Ecto neural progenitor cell (in vitro differentiated cells): Measurements from ENCODE around the gene HDAC2.

Experiments used
- DNase-seq: peaks from one replicate; pipeline ENCODE4 v3.0.0-alpha.2; 2018; ENCODE audit warnings: low spot score

The HDAC2 gene

GRCh38 chr6:113909224-113909856, 61.6 kb downstream of the HDAC2 start:
- no peak for DNase-seq

DNA sequence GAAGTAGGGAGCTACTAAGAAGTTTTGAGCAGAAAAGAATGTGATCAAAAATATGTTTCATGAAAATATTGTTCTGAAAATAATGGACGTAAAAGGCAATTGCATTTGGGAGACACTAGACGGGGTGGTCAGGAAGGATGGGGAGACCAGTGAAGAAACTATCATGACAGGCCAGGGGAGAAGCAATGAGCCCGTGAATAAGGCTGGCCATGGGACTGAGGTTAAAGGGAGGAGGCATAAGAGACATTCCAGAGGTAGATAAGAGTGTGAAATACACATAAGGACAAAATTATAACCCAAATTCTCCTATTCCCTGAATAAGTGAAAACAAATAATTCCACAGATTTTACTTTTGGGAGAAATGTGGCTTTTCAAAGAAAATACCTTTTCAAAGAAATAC, 62.1 kb downstream of the HDAC2 start:
- no peak for DNase-seq

- DNase-seq, result no peak
These were observed 63.7 kb downstream of the HDAC2 start for GRCh38 chr6:113907102-113907815.

- DNase-seq, result no peak
These were observed 67.2 kb downstream of the HDAC2 start for GRCh38 chr6:113903666-113904330.

- no peak for DNase-seq
These were observed 69.5 kb downstream of the HDAC2 start for GRCh38 chr6:113901482-113901881.

- no peak for DNase-seq
These were observed 76.0 kb downstream of the HDAC2 start for GRCh38 chr6:113894712-113895674.

DNA sequence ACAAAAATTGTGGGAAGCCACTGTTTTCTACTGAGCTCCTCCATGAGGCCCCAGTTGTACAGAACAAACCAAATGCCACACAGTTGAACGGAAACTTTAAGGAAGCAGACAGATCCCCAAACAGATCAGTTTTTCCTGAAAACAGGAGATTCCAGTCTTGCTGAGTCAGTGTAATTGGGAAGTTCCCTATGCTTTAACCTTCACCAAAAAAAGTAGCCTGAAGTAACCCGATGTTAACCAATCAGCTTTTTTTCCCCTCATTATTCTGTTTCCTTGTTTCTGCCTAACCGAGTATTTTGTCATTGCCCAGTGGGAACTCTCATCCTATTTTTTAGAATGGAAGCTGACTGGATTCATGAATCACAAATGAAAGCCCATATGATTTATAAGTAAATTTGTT, 77.1 kb downstream of the HDAC2 start:
- no peak for DNase-seq

GRCh38 chr6:113893451-113893850, 77.5 kb downstream of the HDAC2 start:
- no peak for DNase-seq

DNA sequence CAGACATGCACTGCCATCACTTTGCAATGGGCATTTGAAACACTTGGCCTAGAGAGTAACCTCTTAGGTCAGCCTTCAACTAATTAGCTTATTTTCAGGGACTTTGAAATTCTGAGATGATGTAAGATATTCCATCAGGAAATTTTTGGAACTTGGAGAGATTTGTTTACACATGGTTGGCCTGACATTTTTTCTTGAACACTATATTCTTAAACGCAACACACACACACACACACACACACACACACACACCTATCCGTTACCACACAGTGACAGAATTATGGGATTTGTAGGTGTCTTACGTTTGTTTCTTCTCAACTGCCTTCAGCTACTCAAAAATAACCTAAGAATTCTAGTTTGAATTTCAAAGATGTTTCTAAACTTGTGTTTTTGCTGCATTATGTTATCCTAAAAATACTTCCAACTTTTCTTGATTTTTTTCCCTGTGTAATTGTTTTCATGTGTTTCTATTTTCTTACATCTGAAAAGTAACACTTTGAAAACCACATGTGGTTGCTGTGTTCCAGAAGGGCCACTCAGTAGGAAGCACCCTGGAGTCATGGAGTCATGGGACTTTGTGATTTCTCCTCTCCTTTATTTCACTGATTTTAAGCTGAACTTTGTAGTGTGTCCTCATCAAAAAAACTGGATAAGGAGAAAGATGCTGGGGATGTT, 81.9 kb downstream of the HDAC2 start:
- no peak for DNase-seq

GRCh38 chr6:113888493-113888892, 82.5 kb downstream of the HDAC2 start:
- no peak for DNase-seq

DNA sequence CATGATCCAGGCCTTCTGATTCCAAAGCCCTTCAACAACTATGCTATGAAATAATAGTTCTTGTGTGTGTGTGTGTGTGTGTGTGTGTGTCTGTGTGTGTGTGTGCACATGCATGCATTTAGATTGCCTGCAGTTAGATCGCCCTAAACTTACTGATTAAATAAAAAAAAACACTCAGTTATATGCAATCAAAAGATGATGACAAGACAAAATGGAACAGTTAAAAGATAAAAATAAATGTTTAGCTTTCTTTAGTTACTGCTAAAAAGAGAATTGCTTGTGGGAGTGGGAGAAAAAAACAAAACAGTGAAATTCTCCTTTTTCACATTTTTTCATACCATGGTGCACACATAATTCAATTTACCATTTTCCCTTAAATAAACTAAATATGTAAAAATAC, 84.4 kb downstream of the HDAC2 start:
- no peak for DNase-seq

GRCh38 chr6:113884011-113884410, 86.9 kb downstream of the HDAC2 start:
- DNase-seq, result no peak
